GM23338 (cell line): Measurements from ENCODE around the gene FHAD1. TPM values are rescaled to one million over a fixed set of nuclear protein-coding genes. Genes with fewer than 3 reads are reported as not detected.

Source experiments
- CREB1 ChIP-seq: fragments of 250-450 bp; sonication (Bioruptor Pico); IDR thresholded peaks from 2 replicates; pipeline ENCODE4 v1.5.0; 2020; ENCODE audit warnings: low read depth, mild to moderate bottlenecking, moderate library complexity
- EZH2phosphoT487 ChIP-seq: fragments of 200-600 bp; sonication (generic); IDR thresholded peaks from one replicate; pipeline ENCODE4 v1.8.1; 2018; ENCODE audit warnings: antibody characterized with exemption; ENCODE audit not compliant: unreplicated experiment
- JUNB ChIP-seq: IDR thresholded peaks from one replicate; pipeline ENCODE4 v1.6.1; 2016; ENCODE audit warnings: antibody characterized with exemption; ENCODE audit not compliant: unreplicated experiment
- NANOG ChIP-seq: IDR thresholded peaks from 2 replicates; pipeline ENCODE4 v1.6.1; 2016; ENCODE audit warnings: antibody characterized with exemption, borderline replicate concordance
- STAT1 ChIP-seq: IDR thresholded peaks from one replicate; pipeline ENCODE4 v1.6.1; 2016; ENCODE audit warnings: antibody characterized with exemption; ENCODE audit not compliant: unreplicated experiment
- ZNF331 ChIP-seq: fragments of 250-450 bp; sonication (Bioruptor Pico); IDR thresholded peaks from 2 replicates; pipeline ENCODE4 v1.5.0; 2020; ENCODE audit warnings: low read depth, mild to moderate bottlenecking, moderate library complexity
- ZNF462 ChIP-seq: fragments of 250-450 bp; sonication (Bioruptor Pico); IDR thresholded peaks from 2 replicates; pipeline ENCODE4 v1.5.0; 2020; ENCODE audit warnings: mild to moderate bottlenecking, moderate library complexity
- polyA plus RNA-seq: library from polyadenylated mRNA; unstranded; fragments of >200 nt; fragmentation: Nextera tagmentation; extraction: Ambion mirVana; gene quantifications from 2 replicates; pipeline ENCODE4 v1.2.1, GENCODE V29; 2016
- total RNA-seq: library from RNA; depleted of rRNA; stranded (reverse); fragments of >200 nt; shearing (Covaris generic); gene quantifications from 2 replicates; pipeline ENCODE4 v1.2.3, GENCODE V29; 2014
- TF ChIP-seq, protein P1 (sequence below): IDR thresholded peaks from 2 replicates; pipeline ENCODE4 v1.6.1; 2016; ENCODE audit warnings: antibody characterized with exemption

FHAD1 gene
- total and polyA plus RNA-seq, 2 experiments from 2014 or later: 1.8 to 3.3 TPM

- TF ChIP-seq ZNF462 (CRISPR knock-in tag): no peak
- no peak for TF ChIP-seq ZNF331
- no peak for TF ChIP-seq STAT1
- no peak for TF ChIP-seq NANOG
- TF ChIP-seq, protein P1, sequence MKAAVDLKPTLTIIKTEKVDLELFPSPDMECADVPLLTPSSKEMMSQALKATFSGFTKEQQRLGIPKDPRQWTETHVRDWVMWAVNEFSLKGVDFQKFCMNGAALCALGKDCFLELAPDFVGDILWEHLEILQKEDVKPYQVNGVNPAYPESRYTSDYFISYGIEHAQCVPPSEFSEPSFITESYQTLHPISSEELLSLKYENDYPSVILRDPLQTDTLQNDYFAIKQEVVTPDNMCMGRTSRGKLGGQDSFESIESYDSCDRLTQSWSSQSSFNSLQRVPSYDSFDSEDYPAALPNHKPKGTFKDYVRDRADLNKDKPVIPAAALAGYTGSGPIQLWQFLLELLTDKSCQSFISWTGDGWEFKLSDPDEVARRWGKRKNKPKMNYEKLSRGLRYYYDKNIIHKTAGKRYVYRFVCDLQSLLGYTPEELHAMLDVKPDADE: no peak
- no peak for TF ChIP-seq JUNB
- no peak for TF ChIP-seq EZH2phosphoT487
- no peak for TF ChIP-seq CREB1
These were observed 13.6 kb downstream of the FHAD1 start (continued) for GRCh38 chr1:15260418-15261154.
